ENCODE results near the gene RHBDF1. TPM values are rescaled to one million over a fixed set of nuclear protein-coding genes. Genes with fewer than 3 reads are reported as not detected.
"Not testable (repeated sequence)": the region's sequence is repeated elsewhere in the genome, so short reads cannot be mapped to it uniquely, and the experiment has no call there.

Gene RHBDF1
- polyA plus RNA-seq, 2 of the 4 experiments (the other 2 are of a cell fraction): 13.5 to 19.2 TPM

DNA sequence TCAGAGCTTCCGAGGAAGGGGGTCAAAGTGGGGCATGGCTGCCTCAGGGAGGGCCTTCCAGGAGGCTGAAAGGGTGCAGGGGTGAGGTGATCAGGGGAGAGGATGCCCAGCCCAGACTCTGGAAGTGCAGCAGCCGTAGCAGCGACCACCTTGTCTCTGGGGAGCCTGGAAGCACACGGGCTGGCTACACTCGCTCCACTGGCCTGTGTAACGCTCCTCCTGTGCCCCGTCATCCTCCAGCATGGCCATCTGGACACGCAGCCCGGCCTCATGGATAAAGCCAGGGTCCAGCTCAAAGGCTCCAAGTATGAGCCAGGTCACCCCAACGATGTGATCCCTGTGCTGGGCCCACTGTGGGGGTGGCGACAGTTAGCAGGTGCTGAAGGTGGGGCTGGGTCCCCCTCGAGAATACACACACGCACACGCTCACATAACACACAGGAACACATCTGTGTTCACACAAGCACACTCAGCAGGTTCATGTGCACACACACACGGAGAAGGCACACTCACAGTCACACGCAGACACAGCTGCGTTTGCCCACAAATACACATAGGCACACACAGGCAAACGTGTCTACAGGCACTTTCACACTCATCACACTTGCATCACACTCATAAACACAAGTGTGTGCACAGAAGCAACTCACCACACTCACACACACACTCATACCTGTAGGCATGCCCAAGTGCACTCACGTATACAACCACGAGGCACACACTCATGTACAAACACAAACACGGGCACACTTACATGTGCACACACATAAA, 38.4 kb downstream of the RHBDF1 start:
- no peak overlapping the region for H3K4me2 ChIP-seq
- POLR2A ChIA-PET: no interaction called here
- no peak for FAIRE-seq

DNA sequence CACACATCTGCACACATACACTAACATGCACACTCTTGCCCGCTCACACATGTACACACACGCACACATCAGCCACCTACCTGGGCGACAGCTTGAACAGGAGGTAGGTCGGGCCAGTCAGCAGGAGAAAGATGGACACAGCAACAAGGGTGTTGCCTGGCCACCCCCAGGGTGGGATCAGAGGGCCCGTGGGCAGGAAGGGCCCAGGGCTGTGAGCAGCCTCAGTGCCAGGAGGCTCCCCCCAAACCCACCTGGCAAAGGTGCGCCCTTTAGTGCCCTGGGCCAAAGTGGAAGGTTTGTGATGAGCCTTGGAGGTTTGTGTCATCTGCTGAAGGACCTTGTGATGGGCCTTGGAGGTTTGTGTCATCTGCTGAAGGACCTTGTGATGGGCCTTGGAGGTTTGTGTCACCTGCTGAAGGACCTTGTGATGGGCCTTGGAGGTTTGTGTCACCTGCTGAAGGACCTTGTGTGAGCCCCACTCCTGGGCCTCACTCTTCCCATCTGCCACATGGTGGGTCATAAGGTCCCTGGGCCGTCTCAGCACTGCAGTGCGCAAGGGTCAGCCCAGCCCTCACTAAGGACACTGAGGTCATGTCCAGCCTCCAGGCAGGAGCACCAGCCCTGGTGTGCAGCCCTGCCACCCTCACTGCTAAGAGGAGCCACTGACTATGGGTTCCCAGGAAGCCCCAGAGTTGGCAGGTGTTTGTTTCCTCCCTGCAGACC, 39.1 kb downstream of the RHBDF1 start:
- FAIRE-seq; H3K4me1 ChIP-seq; H3K4me3 ChIP-seq; H3K4me2 ChIP-seq; DNase-seq (ENCODE audit: low read depth in 1 of 2, low spot score in 1 of 2); ATAC-seq; POLR2A ChIA-PET; H3K9me3 ChIP-seq; H3K27ac ChIP-seq: not testable (repeated sequence)
- CTCF ChIA-PET: interaction anchor here (1.0 to 1.8 kb wide), 2 partner anchors 32 to 329 kb away, joined by 3 read pairs; no protein-coding TSS in a partner anchor
- 100% methylated on average over 1 of the region's 8 CpGs for WGBS (ENCODE audit: missing lambda C conversion rate)

More for the DNA sequence above, 38.4 kb downstream of the RHBDF1 start:
- H3K4me3 ChIP-seq: no peak overlapping the region
- no peak for DNase-seq (ENCODE audit: low read depth in 1 of 2, low spot score in 1 of 2)
- WGBS (ENCODE audit: missing lambda C conversion rate): 85% methylated on average over 21 of the region's 21 CpGs
- no peaks in the 10 kb centered on the region for H3K9me3 ChIP-seq
- CTCF ChIA-PET: interaction anchor here (1.0 to 1.8 kb wide), 3 partner anchors 31 to 328 kb away, joined by 3 read pairs; no protein-coding TSS in a partner anchor
- H3K27ac ChIP-seq: no peak overlapping the region
- TF ChIP-seq ZSCAN20 (CRISPR knock-in tag; IDR thresholded peaks at IDR 0.05) (no peak), HDAC2 (IDR thresholded peaks at IDR 0.05) (no peak), FOSL2 (IDR thresholded peaks at IDR 0.05) (no peak), FOSL2 (CRISPR knock-in tag; IDR thresholded peaks at IDR 0.05) (no peak), FOSB (CRISPR knock-in tag; IDR thresholded peaks at IDR 0.05) (no peak), HOXB13 (CRISPR knock-in tag; IDR thresholded peaks at IDR 0.05; ENCODE audit: low read depth) (no peak), EP300 (IDR thresholded peaks at IDR 0.05) (no peak), SMC3 (IDR thresholded peaks at IDR 0.05) (no peak), NFE2L2 (conservative IDR thresholded peaks at IDR 0.05; ENCODE audit: low read length) (no peak), RAD21 (conservative IDR thresholded peaks at IDR 0.05 in 1 of 2, IDR thresholded peaks at IDR 0.05 in 1 of 2) (no peak), HOXB5 (CRISPR knock-in tag; IDR thresholded peaks at IDR 0.05) (no peak), ESRRA (IDR thresholded peaks at IDR 0.05; ENCODE audit: borderline replicate concordance, low read length) (no peak), ZFP36 (IDR thresholded peaks at IDR 0.05; ENCODE audit: borderline replicate concordance, partially characterized antibody) (no peak), TP53 (CRISPR knock-in tag; IDR thresholded peaks at IDR 0.05) (no peak), POLR2AphosphoS2 (conservative IDR thresholded peaks at IDR 0.05; ENCODE audit: low read length) (no peak), CBX8 (IDR thresholded peaks at IDR 0.05) (no peak), JUNB (IDR thresholded peaks at IDR 0.05) (no peak), RCOR1 (IDR thresholded peaks at IDR 0.05; ENCODE audit: low read depth, low read length) (no peak), FOXS1 (CRISPR knock-in tag; IDR thresholded peaks at IDR 0.05) (no peak)
- TF ChIP-seq, protein P1, sequence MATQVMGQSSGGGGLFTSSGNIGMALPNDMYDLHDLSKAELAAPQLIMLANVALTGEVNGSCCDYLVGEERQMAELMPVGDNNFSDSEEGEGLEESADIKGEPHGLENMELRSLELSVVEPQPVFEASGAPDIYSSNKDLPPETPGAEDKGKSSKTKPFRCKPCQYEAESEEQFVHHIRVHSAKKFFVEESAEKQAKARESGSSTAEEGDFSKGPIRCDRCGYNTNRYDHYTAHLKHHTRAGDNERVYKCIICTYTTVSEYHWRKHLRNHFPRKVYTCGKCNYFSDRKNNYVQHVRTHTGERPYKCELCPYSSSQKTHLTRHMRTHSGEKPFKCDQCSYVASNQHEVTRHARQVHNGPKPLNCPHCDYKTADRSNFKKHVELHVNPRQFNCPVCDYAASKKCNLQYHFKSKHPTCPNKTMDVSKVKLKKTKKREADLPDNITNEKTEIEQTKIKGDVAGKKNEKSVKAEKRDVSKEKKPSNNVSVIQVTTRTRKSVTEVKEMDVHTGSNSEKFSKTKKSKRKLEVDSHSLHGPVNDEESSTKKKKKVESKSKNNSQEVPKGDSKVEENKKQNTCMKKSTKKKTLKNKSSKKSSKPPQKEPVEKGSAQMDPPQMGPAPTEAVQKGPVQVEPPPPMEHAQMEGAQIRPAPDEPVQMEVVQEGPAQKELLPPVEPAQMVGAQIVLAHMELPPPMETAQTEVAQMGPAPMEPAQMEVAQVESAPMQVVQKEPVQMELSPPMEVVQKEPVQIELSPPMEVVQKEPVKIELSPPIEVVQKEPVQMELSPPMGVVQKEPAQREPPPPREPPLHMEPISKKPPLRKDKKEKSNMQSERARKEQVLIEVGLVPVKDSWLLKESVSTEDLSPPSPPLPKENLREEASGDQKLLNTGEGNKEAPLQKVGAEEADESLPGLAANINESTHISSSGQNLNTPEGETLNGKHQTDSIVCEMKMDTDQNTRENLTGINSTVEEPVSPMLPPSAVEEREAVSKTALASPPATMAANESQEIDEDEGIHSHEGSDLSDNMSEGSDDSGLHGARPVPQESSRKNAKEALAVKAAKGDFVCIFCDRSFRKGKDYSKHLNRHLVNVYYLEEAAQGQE (IDR thresholded peaks at IDR 0.05): no peak
- TF ChIP-seq, protein P2, sequence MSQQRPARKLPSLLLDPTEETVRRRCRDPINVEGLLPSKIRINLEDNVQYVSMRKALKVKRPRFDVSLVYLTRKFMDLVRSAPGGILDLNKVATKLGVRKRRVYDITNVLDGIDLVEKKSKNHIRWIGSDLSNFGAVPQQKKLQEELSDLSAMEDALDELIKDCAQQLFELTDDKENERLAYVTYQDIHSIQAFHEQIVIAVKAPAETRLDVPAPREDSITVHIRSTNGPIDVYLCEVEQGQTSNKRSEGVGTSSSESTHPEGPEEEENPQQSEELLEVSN (IDR thresholded peaks at IDR 0.05; ENCODE audit: borderline replicate concordance, low read depth): no peak
- no peak; a peak in 1 of 6 replicates for ATAC-seq
- no peaks in the 10 kb centered on the region for H3K4me1 ChIP-seq

DNA sequence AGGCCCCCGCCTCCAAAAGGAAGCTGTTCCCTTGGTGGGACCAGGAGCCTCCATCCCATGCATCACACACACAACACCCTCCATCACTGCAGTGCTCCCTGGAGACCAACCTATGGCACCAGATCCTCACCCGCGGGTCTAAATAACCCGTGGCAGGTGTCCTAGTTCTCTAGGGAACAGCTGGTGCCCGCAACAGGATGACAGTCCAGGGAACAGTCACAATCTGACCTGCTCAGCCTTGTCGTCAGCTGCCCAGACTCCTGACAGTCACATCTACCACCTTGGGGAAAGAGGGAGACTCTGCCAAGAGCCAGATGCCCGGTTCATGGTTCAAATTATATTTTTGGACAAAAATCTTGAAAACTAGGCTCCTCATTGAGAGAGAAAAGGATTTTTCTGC, 41.8 kb downstream of the RHBDF1 start:
- POLR2A ChIA-PET; H3K4me3 ChIP-seq; DNase-seq (ENCODE audit: low read depth in 1 of 2, low spot score in 1 of 2); H3K9me3 ChIP-seq; H3K27ac ChIP-seq; ATAC-seq; H3K4me2 ChIP-seq; CTCF ChIA-PET; FAIRE-seq; H3K4me1 ChIP-seq: not testable (repeated sequence)
- WGBS (ENCODE audit: missing lambda C conversion rate): 75% methylated on average over 1 of the region's 7 CpGs

DNA sequence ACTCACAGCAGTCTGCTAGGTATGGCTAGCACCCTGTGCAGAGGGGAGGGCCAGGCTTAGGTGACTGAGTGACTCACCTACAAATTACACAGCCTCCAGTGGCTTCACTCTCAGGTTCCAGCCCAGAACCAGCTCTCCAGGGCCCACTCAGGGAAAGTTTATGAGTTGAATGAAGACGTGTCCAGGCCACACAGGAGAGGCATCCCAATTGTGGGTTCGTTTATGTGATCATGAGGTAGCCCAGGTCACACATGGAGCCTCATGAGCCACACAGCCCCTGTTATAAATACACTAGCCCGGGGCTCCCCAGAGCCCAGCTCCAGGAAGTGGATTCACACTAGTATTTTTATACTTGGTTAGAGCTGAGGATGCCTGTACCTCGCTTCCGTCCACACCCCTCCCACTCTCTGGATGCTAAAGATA, 46.5 kb downstream of the RHBDF1 start:
- ATAC-seq; DNase-seq (ENCODE audit: low read depth in 1 of 2, low spot score in 1 of 2); H3K4me3 ChIP-seq; CTCF ChIA-PET; H3K27ac ChIP-seq; H3K4me1 ChIP-seq; POLR2A ChIA-PET; FAIRE-seq; H3K9me3 ChIP-seq; H3K4me2 ChIP-seq: not testable (repeated sequence)
- 27% methylated on average over 2 of the region's 5 CpGs for WGBS (ENCODE audit: missing lambda C conversion rate)

DNA sequence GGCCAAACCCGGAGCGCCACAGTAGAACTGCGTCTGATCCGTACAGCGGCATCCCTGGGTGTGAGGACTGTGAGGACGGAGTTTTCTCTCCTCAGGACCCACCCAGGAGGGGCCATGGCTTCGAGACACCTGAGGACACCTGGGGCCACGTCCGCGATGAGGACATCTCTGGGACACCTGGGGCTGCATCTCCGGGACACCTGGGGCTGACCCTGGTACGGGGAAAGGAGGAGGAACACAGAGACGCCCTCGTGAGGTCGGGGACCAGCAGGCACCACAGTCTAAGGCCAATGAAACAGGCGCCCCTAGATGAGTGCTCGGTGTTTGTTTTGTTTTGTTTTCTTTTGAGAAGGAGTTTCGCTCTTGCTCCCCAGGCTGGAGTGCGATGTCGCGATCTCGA, 48.3 kb downstream of the RHBDF1 start:
- ATAC-seq; H3K27ac ChIP-seq; POLR2A ChIA-PET; H3K4me2 ChIP-seq; DNase-seq (ENCODE audit: low read depth in 1 of 2, low spot score in 1 of 2); CTCF ChIA-PET; H3K4me1 ChIP-seq; H3K4me3 ChIP-seq; FAIRE-seq; H3K9me3 ChIP-seq: not testable (repeated sequence)
- WGBS (ENCODE audit: missing lambda C conversion rate): 88% methylated on average over 7 of the region's 22 CpGs
